K562 (cell line): ENCODE data around the gene LMBR1L. TPM values are rescaled to one million over a fixed set of nuclear protein-coding genes. Genes with fewer than 3 reads are reported as not detected.

Source experiments
- ATF1 ChIP-seq, 2 experiments: fragments of 450-650 bp in 1 of 2; IDR thresholded peaks; 2 replicates each; pipeline ENCODE4 v1.6.1; 2016; ENCODE audit warnings: missing compliant biosample characterization in 1 of 2, missing genetic modification characterization in 1 of 2
- DPF2 ChIP-seq: fragments of 450-650 bp; IDR thresholded peaks from 2 replicates; pipeline ENCODE4 v1.6.1; 2016
- HOXB6 ChIP-seq: fragments of 250-450 bp; sonication (Bioruptor Pico); IDR thresholded peaks from 2 replicates; pipeline ENCODE4 v1.5.1; 2022; ENCODE audit warnings: mild to moderate bottlenecking, borderline replicate concordance
- MAX ChIP-seq: sonication (generic); formaldehyde crosslinking; IDR thresholded peaks from 2 replicates; pipeline ENCODE4 v1.9.0; 2022; ENCODE audit warnings: mild to moderate bottlenecking, missing genetic modification reagents
- RFX1 ChIP-seq: fragments of 450-650 bp; IDR thresholded peaks from 2 replicates; pipeline ENCODE4 v1.6.1; 2016; ENCODE audit warnings: mild to moderate bottlenecking, moderate library complexity
- SMAD3 ChIP-seq: fragments of 450-650 bp; formaldehyde crosslinking; conservative IDR thresholded peaks from 2 replicates; pipeline ENCODE4 v1.4.0; 2020; ENCODE audit warnings: mild to moderate bottlenecking
- ZBTB1 ChIP-seq: sonication (generic); formaldehyde crosslinking; IDR thresholded peaks from 2 replicates; pipeline ENCODE4 v1.8.1; 2023; ENCODE audit warnings: missing genetic modification reagents, low read depth, mild to moderate bottlenecking, borderline replicate concordance
- ZMIZ1 ChIP-seq, 2 experiments: fragments of 150-350 bp in 1 of 2; IDR thresholded peaks; 2 replicates each; pipeline ENCODE4 v1.6.1; 2012 to 2016; ENCODE audit warnings: low read depth in 2 of 2, low read length in 2 of 2, mild to moderate bottlenecking in 1 of 2, moderate library complexity in 1 of 2
- ZNF133 ChIP-seq: fragments of 250-450 bp; sonication (Bioruptor Pico); IDR thresholded peaks from 2 replicates; pipeline ENCODE4 v1.4.0; 2020; ENCODE audit warnings: mild to moderate bottlenecking
- ZNF316 ChIP-seq: fragments of 450-650 bp; IDR thresholded peaks from 2 replicates; pipeline ENCODE4 v1.6.1; 2016
- ZNF444 ChIP-seq: fragments of 250-450 bp; sonication (Bioruptor Pico); IDR thresholded peaks from 2 replicates; pipeline ENCODE4 v1.4.0; 2020; ENCODE audit warnings: mild to moderate bottlenecking, moderate library complexity
- ZNF639 ChIP-seq, 2 experiments: fragments of 200-800 bp in 1 of 2; sonication (Bioruptor generic) in 1 of 2; sonication (generic) in 1 of 2; formaldehyde crosslinking in 1 of 2; IDR thresholded peaks in 1 of 2; conservative IDR thresholded peaks in 1 of 2; 2 replicates each; pipeline versions ENCODE4 v1.5.0 to v1.6.1; 2016 to 2020; ENCODE audit warnings: missing compliant biosample characterization in 1 of 2, missing genetic modification characterization in 1 of 2, missing genetic modification reagents in 1 of 2
- polyA plus RNA-seq, 8 experiments: library from polyadenylated mRNA; depleted of rRNA in 4 of 8; stranded (reverse) in 5 of 8; unstranded in 3 of 8; fragments of >200 nt; fragmentation: Nextera tagmentation in 2 of 8; fragmentation: Illumina TruSeq in 1 of 8; extraction: Ambion mirVana in 2 of 8; extraction: Trizol in 1 of 8; gene quantifications; 2 replicates each; pipeline versions ENCODE4 v1.2.1 to v1.2.3, GENCODE V29; 2011 to 2014; ENCODE audit warnings: inconsistent platforms in 1 of 8, missing spikeins in 1 of 8
- total RNA-seq, 7 experiments: library from RNA; depleted of rRNA in 6 of 7; stranded (reverse); fragments of >200 nt in 6 of 7; fragmentation: Illumina TruSeq in 2 of 7; extraction: Trizol in 2 of 7; gene quantifications; 2 replicates each; pipeline versions ENCODE4 v1.2.1 to v1.2.3, GENCODE V29; 2011 to 2021; ENCODE audit warnings: low replicate concordance in 1 of 7
- TF ChIP-seq, protein P1 (sequence below): fragments of 450-650 bp; IDR thresholded peaks from 2 replicates; pipeline ENCODE4 v1.6.1; 2016; ENCODE audit warnings: low read depth

LMBR1L gene
- total and polyA plus RNA-seq, 9 of the 15 experiments (the other 6 are each of a cell fraction or from before 2014, with no cell fraction given), result 2.5 to 57.0 (median 31.1) TPM

GRCh38 chr12:49089821-49090773, 20.6 kb downstream of the LMBR1L start (continued):
- peak; percentile 69 for TF ChIP-seq MAX (CRISPR knock-in tag)
- peak; percentile 97 for TF ChIP-seq ZBTB1 (CRISPR knock-in tag)
- no peak for TF ChIP-seq ZMIZ1 (IDR thresholded peaks at IDR 0.05; ENCODE audit: low read depth in 2 of 2, low read length in 2 of 2)
- TF ChIP-seq, protein P1, sequence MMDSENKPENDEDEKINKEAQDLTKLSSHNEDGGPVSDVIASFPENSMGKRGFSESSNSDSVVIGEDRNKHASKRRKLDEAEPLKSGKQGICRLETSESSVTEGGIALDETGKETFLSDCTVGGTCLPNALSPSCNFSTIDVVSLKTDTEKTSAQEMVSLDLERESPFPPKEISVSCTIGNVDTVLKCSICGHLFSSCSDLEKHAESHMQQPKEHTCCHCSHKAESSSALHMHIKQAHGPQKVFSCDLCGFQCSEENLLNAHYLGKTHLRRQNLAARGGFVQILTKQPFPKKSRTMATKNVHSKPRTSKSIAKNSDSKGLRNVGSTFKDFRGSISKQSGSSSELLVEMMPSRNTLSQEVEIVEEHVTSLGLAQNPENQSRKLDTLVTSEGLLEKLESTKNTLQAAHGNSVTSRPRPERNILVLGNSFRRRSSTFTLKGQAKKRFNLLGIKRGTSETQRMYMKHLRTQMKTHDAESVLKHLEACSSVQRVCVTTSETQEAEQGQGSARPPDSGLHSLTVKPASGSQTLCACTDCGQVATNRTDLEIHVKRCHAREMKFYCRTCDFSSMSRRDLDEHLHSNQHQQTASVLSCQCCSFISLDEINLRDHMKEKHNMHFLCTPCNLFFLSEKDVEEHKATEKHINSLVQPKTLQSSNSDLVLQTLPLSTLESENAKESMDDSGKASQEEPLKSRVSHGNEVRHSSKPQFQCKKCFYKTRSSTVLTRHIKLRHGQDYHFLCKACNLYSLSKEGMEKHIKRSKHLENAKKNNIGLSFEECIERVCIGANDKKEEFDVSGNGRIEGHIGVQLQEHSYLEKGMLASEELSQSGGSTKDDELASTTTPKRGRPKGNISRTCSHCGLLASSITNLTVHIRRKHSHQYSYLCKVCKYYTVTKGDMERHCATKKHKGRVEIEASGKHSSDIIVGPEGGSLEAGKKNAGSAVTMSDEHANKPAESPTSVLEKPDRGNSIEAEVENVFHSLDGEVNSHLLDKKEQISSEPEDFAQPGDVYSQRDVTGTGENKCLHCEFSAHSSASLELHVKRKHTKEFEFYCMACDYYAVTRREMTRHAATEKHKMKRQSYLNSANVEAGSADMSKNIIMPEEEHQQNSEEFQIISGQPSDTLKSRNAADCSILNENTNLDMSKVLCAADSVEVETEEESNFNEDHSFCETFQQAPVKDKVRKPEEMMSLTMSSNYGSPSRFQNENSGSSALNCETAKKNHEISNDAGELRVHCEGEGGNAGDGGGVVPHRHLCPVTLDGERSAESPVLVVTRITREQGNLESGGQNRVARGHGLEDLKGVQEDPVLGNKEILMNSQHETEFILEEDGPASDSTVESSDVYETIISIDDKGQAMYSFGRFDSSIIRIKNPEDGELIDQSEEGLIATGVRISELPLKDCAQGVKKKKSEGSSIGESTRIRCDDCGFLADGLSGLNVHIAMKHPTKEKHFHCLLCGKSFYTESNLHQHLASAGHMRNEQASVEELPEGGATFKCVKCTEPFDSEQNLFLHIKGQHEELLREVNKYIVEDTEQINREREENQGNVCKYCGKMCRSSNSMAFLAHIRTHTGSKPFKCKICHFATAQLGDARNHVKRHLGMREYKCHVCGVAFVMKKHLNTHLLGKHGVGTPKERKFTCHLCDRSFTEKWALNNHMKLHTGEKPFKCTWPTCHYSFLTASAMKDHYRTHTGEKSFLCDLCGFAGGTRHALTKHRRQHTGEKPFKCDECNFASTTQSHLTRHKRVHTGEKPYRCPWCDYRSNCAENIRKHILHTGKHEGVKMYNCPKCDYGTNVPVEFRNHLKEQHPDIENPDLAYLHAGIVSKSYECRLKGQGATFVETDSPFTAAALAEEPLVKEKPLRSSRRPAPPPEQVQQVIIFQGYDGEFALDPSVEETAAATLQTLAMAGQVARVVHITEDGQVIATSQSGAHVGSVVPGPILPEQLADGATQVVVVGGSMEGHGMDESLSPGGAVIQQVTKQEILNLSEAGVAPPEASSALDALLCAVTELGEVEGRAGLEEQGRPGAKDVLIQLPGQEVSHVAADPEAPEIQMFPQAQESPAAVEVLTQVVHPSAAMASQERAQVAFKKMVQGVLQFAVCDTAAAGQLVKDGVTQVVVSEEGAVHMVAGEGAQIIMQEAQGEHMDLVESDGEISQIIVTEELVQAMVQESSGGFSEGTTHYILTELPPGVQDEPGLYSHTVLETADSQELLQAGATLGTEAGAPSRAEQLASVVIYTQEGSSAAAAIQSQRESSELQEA, result no peak
- TF ChIP-seq ZNF133, result no peak
- TF ChIP-seq ZNF316, result peak; percentile 56; the same call in 1 of the 2 replicates
- no peak for TF ChIP-seq RFX1
- TF ChIP-seq HOXB6 (CRISPR knock-in tag), result no peak
- no peak for TF ChIP-seq ATF1 (CRISPR knock-in tag; IDR thresholded peaks at IDR 0.05)
- TF ChIP-seq ATF1 (tag; IDR thresholded peaks at IDR 0.05), result peak; percentile 57
- peak; percentile 75 for TF ChIP-seq DPF2
- TF ChIP-seq SMAD3 (CRISPR knock-in tag), result no peak
- TF ChIP-seq ZNF444 (CRISPR knock-in tag), result no peak
- TF ChIP-seq ZNF639 (CRISPR knock-in tag; conservative IDR thresholded peaks at IDR 0.05 in 1 of 2, IDR thresholded peaks at IDR 0.05 in 1 of 2), result peak in 1 of 2 experiments; percentile 43; a peak in 1 of 4 replicates
